HG03354 (cell line): ENCODE measurements around the gene ZNF513.
"Not testable (repeated sequence)": the region's sequence is repeated elsewhere in the genome, so short reads cannot be mapped to it uniquely, and the experiment has no call there.

Experiments
- ATAC-seq: cut with Tn5 transposase; IDR thresholded peaks from one replicate; pipeline ENCODE4 v1.9.1; 2021; ENCODE audit warnings: mild to moderate bottlenecking; ENCODE audit not compliant: unreplicated experiment, poor library complexity, severe bottlenecking

Gene ZNF513

DNA sequence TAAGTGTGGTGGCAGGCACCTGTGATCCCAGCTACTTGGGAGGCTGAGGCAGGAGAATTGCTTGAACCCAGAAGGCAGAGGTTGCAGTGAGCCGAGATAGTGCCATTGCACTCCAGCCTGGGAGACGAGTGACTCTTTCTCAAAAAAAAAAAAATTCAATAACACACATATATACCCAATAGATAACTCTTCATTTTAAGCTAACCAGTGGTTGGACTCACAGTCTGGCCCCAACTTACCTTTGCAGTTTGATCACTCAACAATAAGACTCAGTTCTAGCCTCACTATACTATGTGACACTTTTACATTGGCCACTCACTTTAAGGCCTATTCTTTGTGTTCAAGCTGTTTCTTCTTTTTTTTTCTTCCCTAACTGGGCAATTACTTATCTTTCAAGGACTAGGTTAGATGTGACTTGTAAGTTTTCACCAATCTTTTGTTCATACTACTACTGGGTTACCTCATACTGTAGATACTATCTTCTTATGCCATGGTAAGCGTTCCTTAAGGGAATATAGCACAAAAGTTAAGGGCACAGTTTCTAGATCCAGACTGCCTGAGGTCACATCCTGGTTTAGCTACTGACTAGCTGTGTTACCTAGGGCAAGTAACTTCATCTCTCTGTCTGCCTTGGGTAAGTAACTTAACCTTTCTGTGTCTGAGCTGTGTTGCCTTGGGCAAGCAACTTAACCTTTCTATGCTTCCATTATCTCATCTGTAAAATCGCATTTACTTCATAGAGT, 17.7 kb downstream of the ZNF513 start:
- ATAC-seq: no peak

DNA sequence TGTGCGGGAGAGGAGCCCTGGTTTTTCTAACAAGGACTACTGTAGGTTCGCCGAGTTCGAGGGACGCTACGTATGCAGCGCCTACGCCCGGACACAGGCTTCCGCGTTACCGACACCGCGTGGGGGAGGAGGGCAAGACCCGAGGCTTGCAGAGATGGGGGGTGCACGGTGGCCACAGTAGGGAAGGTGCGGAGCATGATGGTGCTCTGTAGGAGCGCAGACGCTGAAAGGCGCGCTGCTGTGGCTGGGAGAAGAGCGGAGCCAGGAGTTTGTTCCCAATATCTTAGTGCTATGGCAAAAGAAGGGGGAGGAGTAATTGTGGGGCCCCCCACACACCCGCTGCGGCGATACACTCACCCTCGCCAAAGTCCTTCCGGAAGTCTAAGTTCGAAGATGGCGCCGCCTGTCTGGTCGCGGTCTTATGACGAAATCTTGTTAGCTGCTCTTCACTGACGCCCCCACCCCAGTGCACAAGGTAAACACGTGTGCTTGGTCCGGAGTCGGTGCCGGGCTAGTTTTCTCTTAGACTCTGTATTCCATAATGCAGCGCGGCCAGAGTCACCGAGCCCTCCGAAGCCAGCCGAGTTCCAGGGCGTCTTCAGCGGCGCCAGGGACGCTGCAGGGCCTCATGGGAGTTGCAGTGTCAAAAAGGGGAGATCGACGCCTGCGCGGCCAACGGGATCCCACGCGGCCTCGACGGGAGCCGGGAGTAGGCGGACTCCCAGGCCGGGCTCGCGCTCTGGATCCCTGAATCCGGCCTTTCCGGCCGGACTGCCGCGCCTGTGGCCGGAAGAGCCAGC, 24.0 kb downstream of the ZNF513 start, which contains the start of gene GTF3C2:
Gene GTF3C2, minus strand, starts transcription at position 383 of the 800 bp plus-strand sequence. CDS start 13,210 bp downstream, outside the sequence.
- ATAC-seq: peak; percentile 89

GRCh38 chr2:27356056-27356381, 24.5 kb downstream of the ZNF513 start:
- ATAC-seq: peak; percentile 42

GRCh38 chr2:27354597-27354927, 26.0 kb downstream of the ZNF513 start:
- no peak for ATAC-seq

- ATAC-seq: no peak
Measured at GRCh38 chr2:27353762-27354596, 26.6 kb downstream of the ZNF513 start.

GRCh38 chr2:27353386-27353761, 27.2 kb downstream of the ZNF513 start:
- not testable (repeated sequence) for ATAC-seq

DNA sequence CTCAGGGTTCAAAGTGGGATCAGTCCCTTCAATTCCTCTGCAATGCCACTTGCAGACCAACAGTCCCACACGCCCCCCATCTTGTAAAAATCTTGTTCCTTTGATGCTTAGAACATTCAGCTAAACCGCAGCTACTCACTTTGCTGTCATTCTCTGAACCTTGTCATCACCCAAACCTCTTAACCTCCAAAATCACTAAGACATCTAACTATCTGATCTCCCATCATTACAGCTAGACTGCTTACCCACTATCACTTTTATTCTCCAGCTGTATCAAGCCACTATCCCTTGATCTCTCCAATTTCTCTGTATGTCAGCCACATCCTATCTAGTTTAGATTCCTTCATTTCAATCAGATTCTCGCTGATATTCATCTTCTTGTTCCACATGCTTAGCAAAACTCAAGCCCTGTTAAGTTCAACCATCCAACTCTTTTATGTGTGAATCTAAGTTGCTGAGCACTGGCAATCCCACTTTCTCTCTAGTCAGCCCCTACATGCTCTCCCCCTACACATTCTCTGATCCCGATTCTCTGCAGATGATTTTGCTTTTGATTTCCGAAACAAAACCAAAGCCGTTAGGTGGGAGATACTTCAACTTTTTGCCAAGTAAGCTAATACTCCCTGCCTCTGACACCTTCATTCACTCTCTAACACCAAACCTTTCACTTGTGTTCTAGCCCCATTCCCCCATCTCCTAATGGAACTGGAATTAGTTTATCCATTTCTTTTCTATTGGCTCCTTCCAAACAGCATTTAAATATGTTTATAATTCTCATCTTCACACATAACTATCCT, 28.5 kb downstream of the ZNF513 start:
- ATAC-seq: no peak

GRCh38 chr2:27350106-27350693, 30.3 kb downstream of the ZNF513 start:
- ATAC-seq: no peak

- no peak for ATAC-seq
Measured at GRCh38 chr2:27347641-27348040, 32.9 kb downstream of the ZNF513 start.

GRCh38 chr2:27336173-27336572, 44.4 kb downstream of the ZNF513 start:
- ATAC-seq: no peak

GRCh38 chr2:27335311-27335710, 45.2 kb downstream of the ZNF513 start:
- no peak for ATAC-seq
